HG03064 (cell line): ENCODE data around the gene TPX2.

Source experiments
- ATAC-seq: cut with Tn5 transposase; IDR thresholded peaks from one replicate; pipeline ENCODE4 v1.9.1; 2021; ENCODE audit warnings: low read depth; ENCODE audit not compliant: unreplicated experiment

TPX2 gene

DNA sequence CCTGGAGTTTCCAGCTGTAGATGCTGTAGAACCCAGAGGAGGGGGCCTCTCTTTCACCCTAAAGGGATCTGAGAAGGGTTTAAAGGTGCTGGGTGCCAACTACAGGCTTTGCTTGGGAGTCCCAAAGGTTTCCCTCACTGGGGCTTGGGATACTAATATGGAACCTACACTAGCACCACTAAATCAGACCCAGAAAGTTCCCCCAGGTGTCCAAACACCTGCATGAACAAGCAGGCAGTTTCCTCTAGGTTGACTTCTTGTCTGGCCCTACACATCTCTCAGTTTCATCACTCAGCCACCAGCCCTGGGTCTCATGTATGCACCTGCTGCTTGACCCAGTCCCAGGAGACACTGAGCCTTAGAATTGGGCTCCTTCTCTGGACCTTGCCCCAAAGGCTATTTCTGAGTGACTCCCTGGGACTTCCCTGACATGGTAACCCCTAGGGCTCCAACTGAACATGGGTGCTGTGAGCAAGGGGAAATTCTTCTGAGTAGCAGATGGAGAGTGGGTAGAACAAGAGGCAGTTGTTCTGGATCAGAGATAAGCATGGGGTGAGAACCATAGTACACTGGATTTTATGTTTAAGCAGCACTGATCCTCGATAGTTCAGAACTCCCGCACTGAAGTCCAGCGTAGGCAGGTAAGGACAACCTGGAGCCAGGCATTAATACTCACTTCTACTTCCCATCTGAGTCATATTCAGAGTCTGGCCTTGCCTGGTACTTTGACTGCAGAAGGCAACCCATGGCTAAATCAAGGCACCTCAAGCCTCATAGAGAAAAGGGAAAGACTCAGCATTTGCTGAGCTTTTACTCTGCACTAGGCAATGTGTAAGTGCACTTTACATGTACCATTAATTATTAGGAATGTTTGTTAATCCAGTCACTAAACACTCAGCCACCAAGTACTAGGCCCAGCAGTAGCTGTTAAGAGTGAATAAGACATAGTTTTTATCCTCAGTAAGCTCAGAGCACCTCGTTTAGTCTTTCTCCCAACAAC is 33.2 kb upstream of the TPX2 start:
- peak; percentile 84 for ATAC-seq

DNA sequence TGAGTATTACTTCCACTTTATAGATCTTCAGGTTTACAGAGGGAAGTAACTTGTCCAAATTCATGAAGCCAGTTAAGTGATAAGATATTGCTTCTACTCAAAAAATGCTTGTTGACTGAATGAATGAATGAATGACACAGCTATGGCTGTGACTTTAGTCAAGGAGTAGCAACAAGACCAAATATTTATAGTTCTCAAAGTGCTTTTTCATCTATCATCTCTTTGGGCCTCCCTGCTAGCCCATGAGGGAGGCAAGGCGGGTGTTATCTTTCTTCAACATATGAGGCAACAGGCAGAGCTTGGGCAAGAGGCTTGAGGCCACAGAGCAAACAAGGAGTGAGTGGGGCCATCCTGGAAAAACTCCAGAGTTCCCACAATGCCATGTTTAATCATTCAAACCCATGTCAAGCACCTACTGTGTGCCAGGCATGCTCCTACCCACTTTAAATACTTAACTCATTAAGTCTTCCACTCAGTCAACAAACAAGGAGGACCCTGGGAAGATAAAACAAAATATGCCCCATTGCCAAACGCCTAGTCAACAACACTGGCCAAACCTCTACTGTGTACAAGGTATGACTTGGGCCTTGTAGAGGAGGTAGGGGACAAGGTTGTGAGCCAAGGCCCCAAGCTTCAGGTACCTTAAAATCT is 32.4 kb upstream of the TPX2 start:
- no peak for ATAC-seq

DNA sequence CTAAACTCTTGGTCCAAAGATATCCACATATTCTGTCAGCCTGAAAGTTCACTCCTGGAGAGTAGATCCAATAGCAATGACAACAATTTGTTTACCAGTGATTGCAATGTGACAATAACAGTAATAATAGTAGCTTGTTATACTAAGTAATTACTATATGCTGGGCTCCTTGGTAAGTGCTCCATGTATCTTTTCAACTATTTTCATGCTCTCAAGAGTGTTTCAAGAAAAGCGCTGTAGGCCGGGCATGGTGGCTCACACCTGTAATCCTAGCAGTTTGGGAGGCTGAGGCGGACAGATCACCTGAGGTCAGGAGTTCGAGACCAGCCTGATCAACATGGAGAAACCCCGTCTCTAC is 31.9 kb upstream of the TPX2 start:
- no peak for ATAC-seq

DNA sequence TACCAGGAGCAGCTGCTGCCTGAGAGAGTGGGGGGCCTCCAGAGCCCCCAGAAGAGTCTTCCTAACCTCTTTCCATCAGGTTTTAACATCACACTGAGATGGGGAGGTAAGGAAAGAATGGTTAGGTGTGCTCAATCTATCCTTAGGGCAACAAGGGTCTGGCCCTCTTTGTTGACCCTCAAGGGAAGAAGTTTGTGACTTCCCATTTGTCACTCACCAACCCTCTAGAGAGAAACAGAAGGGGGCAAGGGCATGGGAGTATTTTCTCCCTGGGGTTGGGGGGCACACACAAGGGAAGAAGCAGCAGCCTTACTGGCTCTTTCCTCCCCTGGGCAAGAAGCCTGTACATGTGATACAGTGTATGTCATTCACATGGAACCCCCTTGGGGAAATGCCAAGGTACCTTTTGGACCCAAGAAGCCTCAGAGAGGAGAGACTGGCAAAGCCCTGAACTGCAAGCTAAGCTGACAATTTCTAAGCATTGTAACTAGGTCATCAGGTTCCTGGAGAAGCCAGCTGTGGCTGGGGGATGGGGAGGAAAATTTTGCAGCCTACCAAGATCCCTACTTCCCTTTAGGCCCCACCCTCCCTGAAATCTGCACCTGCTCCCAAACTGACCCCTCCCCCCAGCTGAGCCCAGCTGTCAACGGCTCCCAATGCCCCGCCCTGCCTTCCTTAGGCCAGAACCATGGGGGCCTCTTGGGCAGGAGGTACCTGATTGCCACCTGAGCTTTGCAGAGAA is 30.9 kb upstream of the TPX2 start:
- no peak for ATAC-seq

DNA sequence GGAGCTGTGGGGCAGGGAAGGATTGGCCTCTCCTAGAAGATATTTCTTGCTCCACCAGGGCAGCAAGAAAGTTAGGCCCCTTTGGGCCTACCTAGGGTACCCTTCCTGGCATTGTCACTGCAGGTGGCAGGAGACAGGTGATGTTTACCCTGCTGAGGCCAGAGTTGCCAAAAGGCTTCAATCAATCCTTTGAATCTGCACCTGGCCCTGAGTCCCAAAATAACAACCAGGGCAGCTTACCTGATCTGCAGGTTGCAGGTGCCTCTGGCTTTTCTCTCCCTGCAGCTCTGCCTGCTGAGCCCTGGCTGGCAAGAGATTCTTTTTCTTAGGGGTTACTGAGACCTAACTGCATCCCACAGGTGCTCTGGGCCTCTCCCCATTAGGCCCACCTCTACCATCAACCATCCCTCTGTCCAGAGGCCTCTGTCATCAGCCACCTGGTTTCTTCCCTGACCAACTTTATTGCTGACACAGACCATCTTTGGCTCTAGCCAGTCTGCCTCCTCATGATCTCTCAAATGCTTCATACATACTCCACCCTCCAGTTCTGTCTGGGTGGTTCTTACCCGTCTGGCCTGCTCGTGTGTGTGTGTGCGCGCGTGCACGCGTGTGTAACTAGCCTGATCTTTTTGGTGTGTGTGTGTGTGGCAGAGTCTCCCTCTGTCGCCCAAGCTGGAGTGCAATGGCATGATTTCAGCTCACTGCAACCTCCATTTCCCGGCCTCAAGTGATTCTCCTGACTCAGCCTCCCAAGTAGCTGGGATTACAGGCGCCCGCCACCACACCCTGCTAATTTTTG is 30.2 kb upstream of the TPX2 start:
- no peak for ATAC-seq

- ATAC-seq = no peak
Observed at GRCh38 chr20:31709939-31710338, 29.2 kb upstream of the TPX2 start.

- ATAC-seq = no peak
Observed at GRCh38 chr20:31710423-31711108, 28.5 kb upstream of the TPX2 start.

- no peak for ATAC-seq
Observed at GRCh38 chr20:31711179-31712111, 27.6 kb upstream of the TPX2 start.

DNA sequence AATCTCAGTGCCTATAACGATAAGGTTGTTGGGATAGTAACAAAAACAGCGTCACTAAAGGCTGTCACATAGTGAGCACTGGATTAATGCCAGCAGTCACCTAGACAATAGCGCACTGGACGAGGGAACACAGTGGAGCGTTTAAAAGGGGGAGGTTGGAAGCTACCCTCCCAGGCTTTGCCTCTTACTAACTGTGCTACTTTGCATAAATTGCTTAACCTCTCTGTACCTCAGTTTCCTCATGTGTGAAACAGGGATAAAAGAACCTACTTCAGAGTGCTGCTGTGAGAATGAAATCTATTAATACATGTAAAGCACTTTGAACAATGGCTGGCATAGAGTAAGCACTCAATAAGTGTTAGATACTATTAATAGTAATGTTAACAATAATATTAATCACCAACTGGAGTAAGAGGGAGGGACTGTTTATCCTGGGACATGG is 27.0 kb upstream of the TPX2 start:
- ATAC-seq = no peak

DNA sequence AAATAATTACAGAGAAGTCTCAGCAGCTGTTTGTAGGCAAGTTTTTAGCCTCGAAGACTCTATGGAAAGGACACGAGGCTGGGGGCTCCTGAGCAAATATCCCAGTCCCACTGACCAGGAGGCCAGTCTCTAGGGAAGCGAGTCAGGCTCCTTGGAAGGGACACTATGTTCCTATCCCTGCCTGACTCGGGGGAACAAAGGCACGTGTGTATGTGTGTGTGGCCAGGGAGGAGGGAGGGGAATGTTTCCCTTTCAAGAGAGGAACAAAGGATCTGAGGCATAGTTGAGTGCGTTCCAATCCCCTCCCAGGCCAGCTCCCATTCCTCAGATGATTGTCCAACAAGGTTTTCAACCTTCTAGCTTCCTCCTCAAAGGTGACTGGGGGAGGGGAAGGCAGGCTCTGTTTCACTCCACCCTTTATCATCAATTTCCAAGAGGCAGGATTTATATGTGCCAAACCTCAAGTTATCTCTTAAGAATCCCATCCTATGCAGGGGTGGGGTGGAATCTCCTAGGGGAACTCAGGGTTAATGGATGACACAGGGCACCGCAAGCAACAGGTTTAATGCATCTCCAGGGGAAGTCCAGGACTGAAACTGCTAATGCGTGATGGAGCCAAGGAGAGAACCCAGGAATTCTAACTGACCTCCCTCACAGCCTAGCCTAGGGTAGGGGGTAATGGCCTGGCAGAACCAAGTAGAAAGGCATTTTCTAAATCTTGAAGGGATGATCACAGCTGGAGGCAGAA is 26.4 kb upstream of the TPX2 start:
- no peak for ATAC-seq

DNA sequence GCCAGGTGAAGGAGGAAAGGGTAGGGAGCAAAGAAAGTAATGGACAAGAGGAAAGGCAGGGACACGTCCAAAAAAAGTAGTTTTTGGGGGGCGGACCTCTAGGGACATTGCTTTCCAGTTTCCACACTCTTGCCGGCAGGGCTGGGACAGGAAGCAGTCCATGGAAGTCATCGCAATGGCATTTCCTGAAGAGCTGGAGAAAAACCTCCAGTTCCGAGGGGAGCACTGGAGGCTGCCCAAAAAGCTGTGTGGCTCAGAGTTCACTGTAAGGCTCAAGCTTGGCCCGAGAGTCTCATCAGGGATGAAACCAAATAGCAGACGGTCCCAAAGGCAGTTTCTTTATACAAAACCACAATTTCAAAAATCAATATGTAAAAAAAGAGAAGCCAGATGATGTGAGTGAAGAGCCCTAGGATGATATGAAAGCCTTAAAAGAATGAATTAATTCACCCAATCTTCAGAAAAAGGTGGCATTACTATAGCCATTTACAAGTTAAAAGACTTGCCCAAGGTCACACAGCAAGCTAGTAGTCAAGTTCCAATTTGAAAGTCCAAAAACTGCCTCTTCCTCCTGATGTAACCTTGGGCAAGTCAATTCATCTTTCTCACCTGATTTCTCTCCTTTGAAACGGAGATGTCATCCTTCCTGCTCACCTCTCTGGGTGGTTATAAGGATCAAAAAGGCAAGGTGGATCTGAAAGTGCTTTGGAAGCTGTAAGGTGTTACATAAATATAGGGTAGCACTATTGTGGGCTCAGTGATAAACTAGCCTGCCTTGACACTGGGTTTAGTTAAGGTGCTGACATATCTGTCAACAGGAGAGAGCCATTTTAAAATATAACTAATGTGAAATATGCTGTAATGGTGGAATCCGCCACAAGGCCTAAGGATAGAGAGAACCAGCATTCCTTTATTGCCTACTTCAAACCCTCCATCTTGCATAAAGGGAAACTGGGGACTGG is 25.5 kb upstream of the TPX2 start:
- ATAC-seq = no peak

DNA sequence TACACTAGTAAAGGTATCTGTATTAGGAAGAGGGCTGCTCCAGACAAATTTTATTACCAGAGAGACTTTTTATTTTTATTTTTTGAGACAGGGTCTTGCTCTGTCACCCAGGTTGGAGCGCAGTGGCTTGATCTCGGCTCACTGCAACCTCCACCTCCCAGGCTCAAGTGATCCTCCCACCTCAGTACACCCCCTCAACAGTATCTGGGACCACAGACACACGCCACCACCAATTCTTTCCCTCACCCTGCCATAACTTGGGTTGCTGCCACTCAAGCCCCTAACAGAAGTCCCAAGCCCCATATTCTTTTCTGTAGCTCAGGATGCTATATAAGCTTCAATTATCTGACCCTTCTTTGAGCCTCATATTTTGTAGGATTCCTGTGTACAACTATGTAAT is 23.3 kb upstream of the TPX2 start:
- no peak for ATAC-seq

- ATAC-seq = no peak
Observed at GRCh38 chr20:31716351-31716750, 22.7 kb upstream of the TPX2 start.

DNA sequence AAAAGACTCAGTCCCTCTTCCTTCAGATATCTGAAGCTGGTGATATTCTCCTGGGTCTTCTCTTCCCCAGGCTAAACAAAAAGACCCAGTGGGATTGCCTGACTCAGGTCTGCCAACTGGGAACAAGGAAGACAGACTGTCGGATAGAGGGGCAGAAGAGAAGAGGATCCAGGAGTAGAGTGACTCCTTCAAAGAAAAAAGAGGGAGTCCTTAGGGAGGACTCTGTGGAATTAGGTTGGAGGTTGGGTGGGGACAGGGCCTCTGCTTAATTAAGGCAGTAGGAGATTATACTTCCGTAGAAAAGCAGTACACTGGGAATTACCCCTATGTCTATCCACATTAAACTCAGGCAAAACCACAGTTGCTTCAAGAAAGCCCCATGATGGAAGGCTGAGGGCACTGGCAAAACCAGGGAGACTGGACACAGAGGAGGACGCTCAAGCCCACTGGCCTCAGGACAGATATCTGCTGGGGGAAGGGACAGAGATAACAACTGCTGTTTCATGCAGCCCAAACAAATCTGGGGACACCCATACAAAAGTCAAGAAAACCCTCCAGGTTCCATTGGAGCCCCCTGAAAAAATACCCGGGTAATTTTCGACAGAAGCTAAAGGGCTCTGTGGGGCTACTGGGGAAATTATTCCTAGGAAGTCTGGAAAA is 22.1 kb upstream of the TPX2 start:
- no peak for ATAC-seq

GRCh38 chr20:31717478-31718201 is 21.4 kb upstream of the TPX2 start:
- ATAC-seq = peak; percentile 35
